Caki2 (cell line): ENCODE measurements around the gene CCDC70. TPM values are rescaled to one million over a fixed set of nuclear protein-coding genes. Genes with fewer than 3 reads are reported as not detected.
"Not testable (repeated sequence)": the region's sequence is repeated elsewhere in the genome, so short reads cannot be mapped to it uniquely, and the experiment has no call there.

ENCODE experiments used
- DNase-seq: peaks from one replicate; pipeline ENCODE4 v3.0.0-alpha.2; 2015; ENCODE audit warnings: low read depth
- in situ Hi-C: cut with HindIII; loops from 2 replicates; pipeline ENCODE4 v1.10.0; 2016; ENCODE audit warnings: low sequenced_read_pairs, low pct_unique_long_range_greater_than_20kb, mixed read lengths
- total RNA-seq: library from RNA; depleted of rRNA; stranded (reverse); fragments of >200 nt; shearing (Covaris generic); gene quantifications from 2 replicates; pipeline ENCODE4 v1.2.3, GENCODE V29; 2014; ENCODE audit warnings: low replicate concordance; rRNA removed

The CCDC70 gene
- not detected in 2 replicates for total RNA-seq

- DNase-seq: peak; percentile 20
Measured at GRCh38 chr13:51861723-51862300, at the start of gene CCDC70. CCDC70 (plus strand) TSS chr13:51861969; CDS start chr13:51865412, 3,443 bp downstream.

GRCh38 chr13:51814071-51814470 lies 47.7 kb upstream of the CCDC70 start:
- in situ Hi-C loops: no loop called here
- no peak for DNase-seq

More at GRCh38 chr13:51861723-51862300, at the start of gene CCDC70:
- in situ Hi-C loops: no loop called here

GRCh38 chr13:51814825-51815650 lies 46.7 kb upstream of the CCDC70 start:
- peak; percentile 60 for DNase-seq
- in situ Hi-C loops: no loop called here

- in situ Hi-C loops: no loop called here
- no peak for DNase-seq
Measured at GRCh38 chr13:51815848-51816247, 45.9 kb upstream of the CCDC70 start.

GRCh38 chr13:51816604-51817249 lies 45.0 kb upstream of the CCDC70 start:
- in situ Hi-C loops: no loop called here
- DNase-seq: no peak

- no peak for DNase-seq
- in situ Hi-C loops: no loop called here
Measured at GRCh38 chr13:51817717-51818116, 44.1 kb upstream of the CCDC70 start.

GRCh38 chr13:51818276-51818675 lies 43.5 kb upstream of the CCDC70 start:
- in situ Hi-C loops: no loop called here
- no peak for DNase-seq

GRCh38 chr13:51818781-51819511 lies 42.8 kb upstream of the CCDC70 start:
- in situ Hi-C loops: no loop called here
- DNase-seq: no peak

GRCh38 chr13:51819544-51819943 lies 42.2 kb upstream of the CCDC70 start:
- in situ Hi-C loops: no loop called here

GRCh38 chr13:51820016-51820597 lies 41.7 kb upstream of the CCDC70 start:
- in situ Hi-C loops: no loop called here

More at GRCh38 chr13:51819544-51819943, 42.2 kb upstream of the CCDC70 start:
- no peak for DNase-seq

GRCh38 chr13:51821606-51822005 lies 40.2 kb upstream of the CCDC70 start:
- in situ Hi-C loops: no loop called here

More at GRCh38 chr13:51820016-51820597, 41.7 kb upstream of the CCDC70 start:
- no peak for DNase-seq

GRCh38 chr13:51822106-51822815 lies 39.5 kb upstream of the CCDC70 start:
- DNase-seq: no peak
- in situ Hi-C loops: no loop called here

More at GRCh38 chr13:51821606-51822005, 40.2 kb upstream of the CCDC70 start:
- DNase-seq: no peak

GRCh38 chr13:51823359-51823758 lies 38.4 kb upstream of the CCDC70 start:
- in situ Hi-C loops: no loop called here
- DNase-seq: no peak

- in situ Hi-C loops: no loop called here
- DNase-seq: no peak
Measured at GRCh38 chr13:51823863-51824262, 37.9 kb upstream of the CCDC70 start.

- in situ Hi-C loops, DNase-seq: not testable (repeated sequence)
Measured at GRCh38 chr13:51824712-51825111, 37.1 kb upstream of the CCDC70 start.

- DNase-seq: no peak
- in situ Hi-C loops: no loop called here
Measured at GRCh38 chr13:51825165-51825592, 36.6 kb upstream of the CCDC70 start.

GRCh38 chr13:51825681-51826254 lies 36.0 kb upstream of the CCDC70 start:
- in situ Hi-C loops: no loop called here
- DNase-seq: no peak
